CD14-positive monocyte (primary cell): ENCODE data around the gene ZNF821. TPM values are rescaled to one million over a fixed set of nuclear protein-coding genes. Genes with fewer than 3 reads are reported as not detected.

Experiments
- DNase-seq, 3 donors: peaks; one replicate each; pipeline ENCODE4 v3.0.0-alpha.2; 2011 to 2022
- H2AFZ ChIP-seq: 2 replicates; pipeline ENCODE4 v1.6.0; 2012; ENCODE audit warnings: mild to moderate bottlenecking, low read depth, low read length, inconsistent platforms; ENCODE audit not compliant: insufficient read depth, poor library complexity, severe bottlenecking
- H3K27ac ChIP-seq, 2 donors: 1 replicate in 1 of 2; 2 replicates in 1 of 2; pipeline ENCODE4 v1.5.1; 2012 to 2013; ENCODE audit warnings: low read length in 2 of 2, control low read depth in 1 of 2, inconsistent platforms in 1 of 2, low read depth in 1 of 2, mild to moderate bottlenecking in 1 of 2
- H3K27me3 ChIP-seq, 2 donors: one replicate each; pipeline versions ENCODE4 v1.6.0 to v1.6.1; 2011 to 2013; ENCODE audit warnings: low read length in 2 of 2; ENCODE audit not compliant: control insufficient read depth in 2 of 2, insufficient read depth in 2 of 2
- H3K36me3 ChIP-seq, 2 donors: replicated peaks in 1 of 2; 1 replicate in 1 of 2; 2 replicates in 1 of 2; pipeline versions ENCODE4 v1.5.1 to v1.6.1; 2012 to 2013; ENCODE audit warnings: low read length in 2 of 2, control low read depth in 1 of 2, inconsistent platforms in 1 of 2, mild to moderate bottlenecking in 1 of 2; ENCODE audit not compliant: insufficient read depth in 2 of 2, control insufficient read depth in 1 of 2
- H3K4me1 ChIP-seq, 2 donors: 1 replicate in 1 of 2; 2 replicates in 1 of 2; pipeline versions ENCODE4 v1.5.1 to v1.6.1; 2012 to 2013; ENCODE audit warnings: low read length in 2 of 2, control low read depth in 1 of 2, inconsistent platforms in 1 of 2, mild to moderate bottlenecking in 1 of 2, moderate library complexity in 1 of 2; ENCODE audit not compliant: insufficient read depth in 2 of 2, control insufficient read depth in 1 of 2
- H3K4me2 ChIP-seq: replicated peaks from 2 replicates; pipeline ENCODE3; 2012; ENCODE audit warnings: low read length, moderate library complexity, mild to moderate bottlenecking; ENCODE audit not compliant: poor library complexity, severe bottlenecking; ENCODE audit errors: extremely low read depth
- H3K4me3 ChIP-seq, 3 experiments: fragments of 200-600 bp in 1 of 3; sonication (generic) in 1 of 3; replicated peaks in 1 of 3; 1 replicate in 2 of 3; 2 replicates in 1 of 3; pipeline ENCODE4 v1.5.1; 2011 to 2013; ENCODE audit warnings: low read length in 3 of 3, mild to moderate bottlenecking in 3 of 3, control low read depth in 2 of 3, low read depth in 2 of 3, inconsistent platforms in 1 of 3, moderate library complexity in 1 of 3
- H3K79me2 ChIP-seq: 2 replicates; pipeline ENCODE4 v1.6.0; 2012; ENCODE audit warnings: mild to moderate bottlenecking, control low read depth, inconsistent platforms, low read length, moderate library complexity; ENCODE audit not compliant: insufficient read depth
- H3K9ac ChIP-seq: 2 replicates; pipeline ENCODE4 v1.6.0; 2017; ENCODE audit warnings: low read length, mild to moderate bottlenecking; ENCODE audit not compliant: insufficient read depth, poor library complexity, severe bottlenecking
- H3K9me3 ChIP-seq, 2 donors: replicated peaks in 1 of 2; 1 replicate in 1 of 2; 2 replicates in 1 of 2; pipeline versions ENCODE4 v1.5.1 to v1.6.1; 2012 to 2013; ENCODE audit warnings: low read length in 2 of 2, control low read depth in 1 of 2; ENCODE audit not compliant: control insufficient read depth in 1 of 2, insufficient read depth in 1 of 2
- H4K20me1 ChIP-seq: 2 replicates; pipeline ENCODE4 v1.6.0; 2012; ENCODE audit warnings: mild to moderate bottlenecking, low read length, control low read depth, moderate library complexity; ENCODE audit not compliant: insufficient read depth
- H3K27ac Mint-ChIP-seq, 7 donors: one replicate each; pipeline ENCODE4 v1.8.0; 2020; ENCODE audit warnings: mild to moderate bottlenecking in 7 of 7, mixed read lengths in 7 of 7, moderate library complexity in 6 of 7, inconsistent platforms in 2 of 7
- H3K27me3 Mint-ChIP-seq, 3 donors: one replicate each; pipeline ENCODE4 v1.8.0; 2021 to 2022; ENCODE audit warnings: low read depth in 3 of 3, mild to moderate bottlenecking in 3 of 3, mixed read lengths in 3 of 3, moderate library complexity in 3 of 3, inconsistent platforms in 1 of 3
- H3K36me3 Mint-ChIP-seq, 2 donors: one replicate each; pipeline ENCODE4 v1.8.0; 2020; ENCODE audit warnings: mixed read lengths in 2 of 2, inconsistent platforms in 1 of 2, mild to moderate bottlenecking in 1 of 2
- H3K4me1 Mint-ChIP-seq: one replicate; pipeline ENCODE4 v1.8.0; 2020; ENCODE audit warnings: mild to moderate bottlenecking, mixed read lengths
- H3K4me3 Mint-ChIP-seq, 2 donors: one replicate each; pipeline ENCODE4 v1.8.0; 2020; ENCODE audit warnings: mild to moderate bottlenecking in 2 of 2, mixed read lengths in 2 of 2, moderate library complexity in 1 of 2
- H3K9me3 Mint-ChIP-seq, 7 donors: one replicate each; pipeline ENCODE4 v1.8.0; 2020 to 2022; ENCODE audit warnings: mixed read lengths in 7 of 7, mild to moderate bottlenecking in 6 of 7, moderate library complexity in 6 of 7, inconsistent platforms in 2 of 7
- WGBS: methylation state at CpG from one replicate; pipeline ENCODE4 v1.1.5; 2013; ENCODE audit warnings: missing lambda C conversion rate; ENCODE audit not compliant: insufficient coverage; 5-methylcytosine and 5-hydroxymethylcytosine counted together
- intact Hi-C, 2 donors: fragments of 100-400 bp; cut with micrococcal nuclease; formaldehyde crosslinking; loops; one replicate each; pipeline versions ENCODE4 v1.15.0 to v1.15.1; 2023
- polyA plus RNA-seq, 3 donors: library from polyadenylated mRNA; depleted of rRNA in 1 of 3; unstranded in 2 of 3; stranded (reverse) in 1 of 3; fragments of 300-500 nt in 2 of 3; fragments of >200 nt in 1 of 3; fragmentation: Illumina TruSeq in 2 of 3; gene quantifications; 1 replicate in 2 of 3; 2 replicates in 1 of 3; pipeline ENCODE4 v1.2.3, GENCODE V29; 2012 to 2021
- TF ChIP-seq, protein P1 (sequence below): fragments of 200-600 bp; IDR thresholded peaks from one replicate; pipeline ENCODE4 v1.8.0; 2022; ENCODE audit warnings: antibody characterized with exemption, mild to moderate bottlenecking

Gene ZNF821
- polyA plus RNA-seq, 3 donors = 3.1 to 5.4 (median 4.9) TPM

DNA sequence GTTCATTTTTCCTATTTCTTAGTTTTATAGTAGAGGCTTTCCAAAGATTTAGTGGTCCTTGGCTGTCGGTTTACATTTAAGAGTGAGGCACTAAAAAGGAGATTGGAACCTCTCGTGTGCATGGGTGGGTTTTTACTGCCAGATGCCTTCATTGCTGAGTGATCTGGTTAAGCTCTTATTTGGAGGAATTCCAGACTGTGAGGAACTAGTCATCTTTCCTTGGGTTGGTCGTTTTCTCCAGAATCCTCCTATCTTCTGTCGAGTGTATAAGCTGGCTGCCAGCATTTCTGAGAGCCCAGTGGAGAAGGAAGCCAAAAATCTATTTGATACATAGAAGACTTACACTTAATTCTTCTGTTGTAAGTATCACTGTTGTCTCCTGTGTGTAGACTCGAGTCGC is 33.9 kb upstream of the ZNF821 start:
- peaks cover 100% of the 10 kb centered on the region for H4K20me1 ChIP-seq
- peaks cover 10% of the 10 kb centered on the region in 2 donors for H3K9me3 ChIP-seq
- no peak overlapping the region for H3K9ac ChIP-seq
- H3K4me2 ChIP-seq = no peak overlapping the region
- Mint-ChIP-seq H3K4me1 (peaks cover 24% of the 10 kb centered on the region), H3K27ac (peak overlapping the region in 4 of 7 donors; percentile 6 to 43 (median 20)), H3K9me3 (peaks cover 0 to 12% (median 8%) of the 10 kb centered on the region in 7 donors), H3K27me3 (peaks cover 0 to 1% (median 0%) of the 10 kb centered on the region in 3 donors), H3K36me3 (peaks cover 76 to 90% of the 10 kb centered on the region in 2 donors), H3K4me3 (no peak overlapping the region)
- TF ChIP-seq, protein P1, sequence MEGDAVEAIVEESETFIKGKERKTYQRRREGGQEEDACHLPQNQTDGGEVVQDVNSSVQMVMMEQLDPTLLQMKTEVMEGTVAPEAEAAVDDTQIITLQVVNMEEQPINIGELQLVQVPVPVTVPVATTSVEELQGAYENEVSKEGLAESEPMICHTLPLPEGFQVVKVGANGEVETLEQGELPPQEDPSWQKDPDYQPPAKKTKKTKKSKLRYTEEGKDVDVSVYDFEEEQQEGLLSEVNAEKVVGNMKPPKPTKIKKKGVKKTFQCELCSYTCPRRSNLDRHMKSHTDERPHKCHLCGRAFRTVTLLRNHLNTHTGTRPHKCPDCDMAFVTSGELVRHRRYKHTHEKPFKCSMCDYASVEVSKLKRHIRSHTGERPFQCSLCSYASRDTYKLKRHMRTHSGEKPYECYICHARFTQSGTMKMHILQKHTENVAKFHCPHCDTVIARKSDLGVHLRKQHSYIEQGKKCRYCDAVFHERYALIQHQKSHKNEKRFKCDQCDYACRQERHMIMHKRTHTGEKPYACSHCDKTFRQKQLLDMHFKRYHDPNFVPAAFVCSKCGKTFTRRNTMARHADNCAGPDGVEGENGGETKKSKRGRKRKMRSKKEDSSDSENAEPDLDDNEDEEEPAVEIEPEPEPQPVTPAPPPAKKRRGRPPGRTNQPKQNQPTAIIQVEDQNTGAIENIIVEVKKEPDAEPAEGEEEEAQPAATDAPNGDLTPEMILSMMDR = no peak
- no peaks in the 10 kb centered on the region for H3K27me3 ChIP-seq
- no CpG with 5 or more reads among the region's 6 CpGs for WGBS
- no peak overlapping the region for H3K4me3 ChIP-seq
- peaks cover 15 to 19% of the 10 kb centered on the region in 2 donors for H3K4me1 ChIP-seq
- no peak overlapping the region for H3K27ac ChIP-seq
- H2AFZ ChIP-seq = no peak overlapping the region
- no peak for DNase-seq
- H3K79me2 ChIP-seq = peaks cover 93% of the 10 kb centered on the region
- intact Hi-C loops = no loop called here
- peaks cover 65 to 80% of the 10 kb centered on the region in 2 donors for H3K36me3 ChIP-seq

DNA sequence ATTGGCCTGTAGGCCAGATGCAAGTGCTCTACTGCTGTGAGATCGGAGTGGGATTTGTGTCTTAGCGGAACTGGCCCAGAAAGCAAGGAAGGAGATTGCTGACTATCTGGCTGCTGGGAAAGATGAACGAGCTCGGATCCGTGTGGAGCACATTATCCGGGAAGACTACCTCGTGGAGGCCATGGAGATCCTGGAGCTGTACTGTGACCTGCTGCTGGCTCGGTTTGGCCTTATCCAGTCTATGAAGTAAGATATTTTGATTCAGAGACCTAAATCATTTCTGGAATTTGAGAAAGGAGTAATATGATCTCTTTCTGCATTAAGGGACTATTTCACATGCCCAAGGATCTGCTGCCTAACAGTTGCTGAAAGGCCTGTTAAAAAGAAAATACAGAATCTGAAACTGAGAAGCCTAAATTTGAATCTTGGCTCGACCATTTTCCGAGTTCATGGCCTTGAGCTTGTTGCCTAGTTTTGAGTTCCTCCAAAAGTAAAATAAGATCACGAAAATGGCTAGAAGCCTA is 32.5 kb upstream of the ZNF821 start:
- Histone ChIP-seq H3K9me3 (peaks cover 10% of the 10 kb centered on the region in 2 donors), H3K27ac (no peak overlapping the region), H3K4me2 (no peak overlapping the region), H3K27me3 (no peaks in the 10 kb centered on the region), H4K20me1 (peaks cover 100% of the 10 kb centered on the region), H3K36me3 (peaks cover 53 to 66% of the 10 kb centered on the region in 2 donors), H3K4me3 (no peak overlapping the region), H3K4me1 (peaks cover 24 to 32% of the 10 kb centered on the region in 2 donors), H3K79me2 (peaks cover 100% of the 10 kb centered on the region), H2AFZ (no peak overlapping the region), H3K9ac (no peak overlapping the region)
- TF ChIP-seq, protein P1 = no peak
- no peak overlapping the region for H3K4me3 Mint-ChIP-seq
- 100% methylated on average over 8 of the region's 11 CpGs for WGBS
- H3K27ac Mint-ChIP-seq = peak overlapping the region in 3 of 7 donors; percentile 37 to 47 (median 38)
- no peak for DNase-seq
- peaks cover 0 to 12% (median 8%) of the 10 kb centered on the region in 7 donors for H3K9me3 Mint-ChIP-seq
- H3K4me1 Mint-ChIP-seq = peaks cover 36% of the 10 kb centered on the region
- H3K36me3 Mint-ChIP-seq = peaks cover 64 to 86% of the 10 kb centered on the region in 2 donors
- intact Hi-C loops = no loop called here
- peaks cover 0 to 1% (median 0%) of the 10 kb centered on the region in 3 donors for H3K27me3 Mint-ChIP-seq
